GM18508 (cell line): ENCODE data around the gene NOXA1.
"Not testable (repeated sequence)": the region's sequence is repeated elsewhere in the genome, so short reads cannot be mapped to it uniquely, and the experiment has no call there.

ENCODE experiments used
- ATAC-seq: cut with Tn5 transposase; IDR thresholded peaks from one replicate; pipeline ENCODE4 v1.9.1; 2021; ENCODE audit warnings: moderate number of reproducible peaks; ENCODE audit not compliant: insufficient read depth, unreplicated experiment

NOXA1 gene

DNA sequence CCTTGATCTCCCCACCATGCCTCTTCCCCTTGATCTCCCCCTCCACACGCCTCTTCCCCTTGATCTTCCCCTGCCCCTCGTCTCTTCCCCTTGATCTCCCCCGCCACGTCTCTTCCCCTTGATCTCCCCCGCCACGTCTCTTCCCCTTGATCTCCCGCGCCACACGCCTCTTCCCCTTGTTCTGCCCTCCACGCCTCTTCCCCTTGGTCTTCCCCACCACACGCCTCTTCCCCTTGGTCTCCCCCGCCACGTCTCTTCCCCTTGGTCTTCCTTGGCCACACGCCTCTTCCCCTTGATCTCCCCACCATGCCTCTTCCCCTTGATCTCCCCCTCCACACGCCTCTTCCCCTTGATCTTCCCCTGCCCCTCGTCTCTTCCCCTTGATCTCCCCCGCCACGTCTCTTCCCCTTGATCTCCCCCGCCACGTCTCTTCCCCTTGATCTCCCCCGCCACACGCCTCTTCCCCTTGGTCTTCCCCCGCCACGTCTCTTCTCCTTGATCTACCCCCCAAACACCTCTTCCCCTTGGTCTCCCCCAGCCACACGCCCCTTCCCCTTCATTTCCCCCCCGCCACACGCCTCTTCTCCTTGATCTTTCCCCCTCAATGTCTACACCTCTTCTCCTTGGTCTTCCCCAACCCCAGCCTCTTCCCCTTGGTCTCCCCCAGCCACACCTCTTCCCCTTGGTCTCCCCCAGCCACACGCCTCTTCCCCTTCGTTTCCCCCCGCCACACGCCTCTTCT, 28.2 kb downstream of the NOXA1 start:
- ATAC-seq = not testable (repeated sequence)

- no peak for ATAC-seq
Measured at GRCh38 chr9:137452006-137452760, 29.0 kb downstream of the NOXA1 start.

GRCh38 chr9:137452761-137453642, 29.8 kb downstream of the NOXA1 start:
- ATAC-seq = no peak

DNA sequence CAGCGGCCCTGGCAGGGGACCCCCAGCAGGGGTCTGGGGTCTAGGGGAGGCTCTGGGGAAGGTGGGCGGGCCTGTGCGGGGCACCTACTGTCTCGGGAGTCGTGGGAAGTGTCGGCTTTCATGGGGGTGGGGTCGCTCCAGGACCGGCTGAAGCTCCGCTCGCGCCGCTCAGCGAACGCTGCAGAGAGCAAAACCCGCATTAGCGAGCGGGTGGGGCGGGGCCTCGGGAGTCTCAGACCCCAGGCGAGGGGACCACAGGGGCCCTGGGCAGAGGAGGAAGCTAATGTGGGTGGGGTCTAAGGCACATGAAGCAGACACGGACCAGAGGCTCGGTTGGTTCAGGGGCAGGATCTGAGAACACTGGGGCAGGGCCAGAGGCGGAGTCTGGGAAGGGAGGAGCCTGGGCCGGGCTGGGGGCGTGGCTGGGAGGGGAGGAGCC, 30.5 kb downstream of the NOXA1 start:
- no peak for ATAC-seq

DNA sequence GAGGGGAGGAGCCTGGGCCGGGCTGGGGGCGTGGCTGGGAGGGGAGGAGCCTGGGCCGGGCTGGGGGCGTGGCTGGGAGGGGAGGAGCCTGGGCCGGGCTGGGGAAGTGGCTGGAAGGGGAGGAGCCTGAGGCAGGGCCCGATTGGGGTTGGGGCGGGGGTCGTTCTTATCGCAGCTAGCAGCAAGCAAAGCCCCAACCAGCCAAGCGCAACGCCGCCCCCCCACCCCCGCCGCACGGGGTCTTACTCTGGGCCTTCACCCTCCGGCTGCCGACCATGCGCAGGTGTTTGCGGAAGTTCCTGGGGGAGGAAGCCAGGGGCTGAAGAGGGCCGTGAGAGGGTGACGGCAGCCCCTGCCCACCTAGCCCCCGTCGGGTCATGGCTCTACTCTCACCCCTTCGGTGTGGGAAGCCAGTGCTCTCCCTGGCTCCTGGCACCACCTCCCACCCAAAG, 31.0 kb downstream of the NOXA1 start:
- no peak for ATAC-seq

GRCh38 chr9:137454597-137455358, 31.6 kb downstream of the NOXA1 start:
- no peak for ATAC-seq

- no peak for ATAC-seq
Measured at GRCh38 chr9:137455359-137455991, 32.3 kb downstream of the NOXA1 start.

GRCh38 chr9:137456061-137456863, 33.1 kb downstream of the NOXA1 start:
- no peak for ATAC-seq

DNA sequence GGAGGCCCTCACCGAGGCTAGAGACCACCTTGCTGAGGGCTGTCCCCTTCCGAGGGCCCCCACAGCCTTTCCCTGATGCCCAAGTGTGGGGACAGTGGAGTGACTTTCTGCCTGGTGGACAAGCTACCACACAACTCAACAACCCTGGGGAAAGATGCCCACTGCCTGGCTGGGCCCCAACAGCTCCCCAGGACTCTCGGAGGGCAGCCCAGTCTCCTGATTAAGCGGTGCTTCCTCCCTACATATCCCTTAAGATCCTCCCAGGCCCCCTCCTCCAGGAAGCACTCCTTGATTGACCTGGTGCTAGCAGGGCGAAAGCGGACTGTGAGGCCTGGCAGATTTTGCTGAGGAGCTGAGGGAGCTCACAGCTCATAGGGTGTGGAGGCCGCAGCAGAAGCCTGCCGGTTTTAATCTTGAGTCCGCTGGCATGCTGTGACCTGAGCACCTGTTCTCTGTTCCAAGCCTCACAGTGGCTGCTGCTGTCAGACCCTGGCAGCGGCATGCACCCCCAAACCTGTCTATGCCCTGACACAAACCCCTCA, 33.7 kb downstream of the NOXA1 start:
- no peak for ATAC-seq

GRCh38 chr9:137457406-137458193, 34.4 kb downstream of the NOXA1 start:
- ATAC-seq = no peak

DNA sequence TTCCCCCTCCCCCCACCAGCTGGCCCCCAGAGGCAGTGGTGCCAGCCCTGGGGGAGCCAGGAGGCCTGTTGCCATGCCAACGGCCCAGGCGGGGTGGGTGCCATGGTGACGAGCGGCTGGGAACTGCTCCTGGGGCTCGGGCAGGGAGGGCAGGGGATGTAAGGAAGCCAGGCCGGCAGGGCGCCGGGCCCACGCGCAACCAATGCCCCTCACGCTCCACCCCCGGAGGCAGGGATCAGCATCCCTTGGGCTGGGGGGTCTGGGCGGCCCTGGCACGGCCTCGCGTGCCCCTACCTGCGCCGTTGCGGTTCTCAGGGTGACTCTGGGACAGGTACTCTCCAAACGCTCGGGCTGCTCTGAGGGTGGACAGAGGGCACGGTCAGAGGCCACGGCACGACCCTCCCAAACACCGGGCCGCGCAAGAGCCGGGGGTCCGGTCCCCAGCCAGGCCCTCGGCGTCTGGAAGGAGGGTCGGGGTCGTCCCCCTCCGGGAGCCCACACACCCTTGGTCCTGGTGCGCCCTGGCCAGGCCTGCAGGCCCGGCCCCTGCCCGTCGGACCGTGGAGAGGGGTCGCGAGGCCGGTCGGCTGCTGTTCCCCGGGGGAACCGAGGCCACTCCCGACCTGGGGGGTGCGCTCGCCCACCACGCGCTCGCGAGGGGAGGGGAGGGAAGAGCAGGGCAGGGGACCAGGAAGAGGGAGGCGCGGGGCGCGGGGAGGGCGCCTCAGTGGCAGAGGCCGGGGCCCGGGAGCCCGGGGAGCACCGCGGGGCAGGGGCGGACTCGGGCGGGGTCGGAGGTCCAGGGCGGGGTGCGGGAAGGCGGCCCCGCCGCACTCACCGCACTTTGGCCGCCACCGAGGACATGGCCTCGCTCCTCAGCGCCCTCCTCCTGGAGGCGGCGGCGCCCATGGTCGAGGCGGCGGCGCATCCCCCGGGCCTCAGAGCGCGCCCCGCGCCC, 35.3 kb downstream of the NOXA1 start:
- ATAC-seq = no peak

- no peak for ATAC-seq
Measured at GRCh38 chr9:137459152-137459600, 36.0 kb downstream of the NOXA1 start, which contains the start of gene NSMF. TSS of gene NSMF (minus strand) at chr9:137459334. CDS start at chr9:137459102, 232 bp downstream.

GRCh38 chr9:137459601-137460362, 36.6 kb downstream of the NOXA1 start:
- ATAC-seq = no peak

GRCh38 chr9:137460363-137461315, 37.4 kb downstream of the NOXA1 start:
- ATAC-seq = no peak

DNA sequence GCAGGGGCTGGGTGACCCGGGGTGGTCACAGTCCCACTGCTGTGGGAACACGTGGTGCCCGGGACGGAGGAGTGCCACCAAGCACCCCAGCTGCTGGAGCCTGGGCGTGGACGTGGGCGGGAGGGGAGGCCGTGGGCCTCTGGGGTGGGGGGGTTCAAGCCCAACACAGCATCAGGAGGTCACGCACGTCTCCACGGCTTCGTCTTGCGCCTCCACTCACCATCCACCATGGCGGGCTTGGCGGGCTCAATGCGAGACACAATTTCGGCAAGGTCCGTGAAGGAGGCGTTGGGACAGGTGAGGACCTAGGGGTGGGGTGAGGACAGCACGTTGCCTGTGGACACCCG, 38.1 kb downstream of the NOXA1 start:
- no peak for ATAC-seq
